Caco-2 (cell line): ENCODE results near the gene PRDM2. TPM values are rescaled to one million over a fixed set of nuclear protein-coding genes. Genes with fewer than 3 reads are reported as not detected.

ENCODE experiments used
- BruUV-seq: library from RNA; stranded (reverse); fragments of 400-500 nt; replicated peaks from 2 replicates; lab custom pipeline; 2021; lab: Mats Ljungman, UMichigan
- CTCF ChIA-PET: fragments of 300-600 bp; sonication (Branson Sonifier 250); formaldehyde crosslinking; loops from one replicate; lab custom pipeline; 2022; ENCODE audit warnings: antibody characterized with exemption; lab: Charles Lee
- POLR2A ChIA-PET: fragments of 300-600 bp; sonication (Branson Sonifier 250); formaldehyde crosslinking; loops from one replicate; lab custom pipeline; 2022; ENCODE audit warnings: antibody characterized with exemption; lab: Charles Lee
- DNase-seq, 2 experiments: peaks; one replicate each; pipeline versions ENCODE4 v3.0.0 to v3.0.0-alpha.2; 2020 to 2022
- H3K27me3 ChIP-seq: replicated peaks from 2 replicates; pipeline ENCODE4 v1.6.0; 2011; ENCODE audit warnings: low read length; ENCODE audit not compliant: control insufficient read depth, insufficient read depth
- H3K36me3 ChIP-seq: 2 replicates; pipeline ENCODE4 v1.5.1; 2011; ENCODE audit warnings: low read length; ENCODE audit not compliant: control insufficient read depth, insufficient read depth
- H3K4me1 ChIP-seq: fragments of 250-450 bp; sonication (Bioruptor Pico); 2 replicates; pipeline ENCODE4 v1.5.1; 2020; ENCODE audit warnings: mild to moderate bottlenecking
- H3K4me3 ChIP-seq: 2 replicates; pipeline ENCODE4 v1.5.1; 2011; ENCODE audit warnings: low read depth, mild to moderate bottlenecking, control low read depth, low read length
- H3K9me3 ChIP-seq: fragments of 250-450 bp; sonication (Bioruptor Pico); 2 replicates; pipeline ENCODE4 v1.5.1; 2020; ENCODE audit warnings: mild to moderate bottlenecking, moderate library complexity
- H3K27ac Mint-ChIP-seq: one replicate; pipeline ENCODE4 v1.8.0; 2022; ENCODE audit warnings: mixed read lengths; ENCODE audit not compliant: unreplicated experiment
- H3K27me3 Mint-ChIP-seq: one replicate; pipeline ENCODE4 v1.8.0; 2022; ENCODE audit warnings: mixed read lengths; ENCODE audit not compliant: insufficient read depth, unreplicated experiment
- H3K36me3 Mint-ChIP-seq: one replicate; pipeline ENCODE4 v1.8.0; 2022; ENCODE audit warnings: mild to moderate bottlenecking, mixed read lengths; ENCODE audit not compliant: insufficient read depth, unreplicated experiment
- H3K4me1 Mint-ChIP-seq: one replicate; pipeline ENCODE4 v1.8.0; 2022; ENCODE audit warnings: low read depth, mixed read lengths; ENCODE audit not compliant: unreplicated experiment
- H3K4me3 Mint-ChIP-seq: one replicate; pipeline ENCODE4 v1.8.0; 2022; ENCODE audit warnings: mild to moderate bottlenecking, moderate library complexity, mixed read lengths; ENCODE audit not compliant: unreplicated experiment
- H3K9me3 Mint-ChIP-seq: one replicate; pipeline ENCODE4 v1.8.0; 2022; ENCODE audit warnings: mixed read lengths; ENCODE audit not compliant: unreplicated experiment
- CTCF ChIP-seq, 2 experiments: fragments of 200-600 bp in 1 of 2; IDR thresholded peaks; 1 replicate in 1 of 2; 2 replicates in 1 of 2; pipeline versions ENCODE4 v1.5.1 to v1.8.0; 2011 to 2022; ENCODE audit warnings: antibody characterized with exemption in 1 of 2, control low read depth in 1 of 2, inconsistent platforms in 1 of 2, low read depth in 1 of 2, low read length in 1 of 2, mild to moderate bottlenecking in 1 of 2, moderate library complexity in 1 of 2; ENCODE audit not compliant: insufficient read depth in 1 of 2, severe bottlenecking in 1 of 2, unreplicated experiment in 1 of 2
- intact Hi-C: fragments of 100-400 bp; cut with micrococcal nuclease; formaldehyde crosslinking; loops from one replicate; pipeline ENCODE4 v1.10.0; 2022; ENCODE audit not compliant: unreplicated experiment
- total RNA-seq: library from RNA; stranded (reverse); gene quantifications from 2 replicates; pipeline ENCODE4 v1.2.3, GENCODE V29; 2022

The PRDM2 gene
- total RNA-seq, 1 experiment from 2014 or later = 32.7 TPM

- Mint-ChIP-seq H3K27me3 (no peaks in the 10 kb centered on the region), H3K27ac (no peak overlapping the region), H3K9me3 (no peaks in the 10 kb centered on the region), H3K4me3 (no peak overlapping the region), H3K36me3 (peaks cover 52% of the 10 kb centered on the region), H3K4me1 (peaks cover 4% of the 10 kb centered on the region)
- ChIA-PET CTCF (no interaction called here), POLR2A (no interaction called here)
- intact Hi-C loops = no loop called here
- H3K27me3 ChIP-seq = no peaks in the 10 kb centered on the region
- no peaks in the 10 kb centered on the region for H3K9me3 ChIP-seq
- no peaks in the 10 kb centered on the region for H3K36me3 ChIP-seq
- DNase-seq = no peak
- no peak for TF ChIP-seq CTCF (IDR thresholded peaks at IDR 0.05; ENCODE audit: insufficient read depth in 1 of 2, low read depth in 1 of 2, low read length in 1 of 2, severe bottlenecking in 1 of 2, unreplicated experiment in 1 of 2)
- no peaks in the 10 kb centered on the region for H3K4me1 ChIP-seq
- no TSS peak for BruUV-seq
- H3K4me3 ChIP-seq = no peak overlapping the region
Observed at GRCh38 chr1:13784971-13785370, 85.0 kb downstream of the PRDM2 start.

- DNase-seq = no peak
- CTCF ChIA-PET = no interaction called here
- H3K27ac Mint-ChIP-seq = no peak overlapping the region
- H3K27me3 Mint-ChIP-seq = no peaks in the 10 kb centered on the region
- no peak for TF ChIP-seq CTCF (IDR thresholded peaks at IDR 0.05; ENCODE audit: insufficient read depth in 1 of 2, low read depth in 1 of 2, low read length in 1 of 2, severe bottlenecking in 1 of 2, unreplicated experiment in 1 of 2)
- no peaks in the 10 kb centered on the region for H3K9me3 Mint-ChIP-seq
- intact Hi-C loops = no loop called here
- Histone ChIP-seq H3K4me1 (no peaks in the 10 kb centered on the region), H3K9me3 (no peaks in the 10 kb centered on the region), H3K27me3 (no peaks in the 10 kb centered on the region), H3K4me3 (no peak overlapping the region), H3K36me3 (no peaks in the 10 kb centered on the region)
- BruUV-seq = no TSS peak
- H3K36me3 Mint-ChIP-seq = peaks cover 38% of the 10 kb centered on the region
- H3K4me3 Mint-ChIP-seq = no peak overlapping the region
- no peaks in the 10 kb centered on the region for H3K4me1 Mint-ChIP-seq
- POLR2A ChIA-PET = no interaction called here
Observed at GRCh38 chr1:13786541-13786940, 86.6 kb downstream of the PRDM2 start.

- POLR2A ChIA-PET = no interaction called here
- H3K4me1 Mint-ChIP-seq = no peaks in the 10 kb centered on the region
- no TSS peak for BruUV-seq
Observed at GRCh38 chr1:13788795-13789194, 88.8 kb downstream of the PRDM2 start.

More at GRCh38 chr1:13788795-13789194, 88.8 kb downstream of the PRDM2 start:
- DNase-seq = no peak
- H3K4me1 ChIP-seq = no peaks in the 10 kb centered on the region
- H3K27me3 ChIP-seq = no peaks in the 10 kb centered on the region
- CTCF ChIA-PET = no interaction called here
- intact Hi-C loops = no loop called here
- no peaks in the 10 kb centered on the region for H3K9me3 ChIP-seq
- H3K36me3 ChIP-seq = no peaks in the 10 kb centered on the region
- no peaks in the 10 kb centered on the region for H3K9me3 Mint-ChIP-seq
- H3K4me3 ChIP-seq = no peak overlapping the region
- no peaks in the 10 kb centered on the region for H3K27me3 Mint-ChIP-seq
- peak in 1 of 2 experiments; percentile 3 for TF ChIP-seq CTCF (IDR thresholded peaks at IDR 0.05; ENCODE audit: insufficient read depth in 1 of 2, low read depth in 1 of 2, low read length in 1 of 2, severe bottlenecking in 1 of 2, unreplicated experiment in 1 of 2)
- peaks cover 28% of the 10 kb centered on the region for H3K36me3 Mint-ChIP-seq
- no peak overlapping the region for H3K4me3 Mint-ChIP-seq
- H3K27ac Mint-ChIP-seq = no peak overlapping the region
